ENCODE measurements around the gene LRCH4.
"Not testable (repeated sequence)": the region's sequence is repeated elsewhere in the genome, so short reads cannot be mapped to it uniquely, and the experiment has no call there.

DNA sequence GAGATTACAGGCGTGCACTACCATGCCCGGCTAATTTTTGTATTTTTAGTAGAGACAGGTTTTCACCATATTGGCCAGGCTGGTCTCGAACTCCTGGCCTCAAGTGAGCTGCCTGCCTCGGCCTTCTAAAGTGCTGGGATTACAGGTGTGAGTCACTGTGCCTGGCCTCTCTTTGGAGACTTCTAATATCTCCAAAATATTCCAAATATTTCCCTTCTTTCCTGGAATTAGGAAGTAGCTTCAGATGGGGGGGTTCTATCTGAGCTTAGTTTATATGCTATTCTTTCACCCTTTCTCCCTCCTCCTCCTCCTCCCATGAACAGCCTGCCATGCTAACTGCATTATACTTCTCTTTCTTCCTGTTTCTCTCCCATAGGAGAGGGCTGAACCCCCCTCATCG is 37.5 kb downstream of the LRCH4 start:
- TF ChIP-seq, protein P1, sequence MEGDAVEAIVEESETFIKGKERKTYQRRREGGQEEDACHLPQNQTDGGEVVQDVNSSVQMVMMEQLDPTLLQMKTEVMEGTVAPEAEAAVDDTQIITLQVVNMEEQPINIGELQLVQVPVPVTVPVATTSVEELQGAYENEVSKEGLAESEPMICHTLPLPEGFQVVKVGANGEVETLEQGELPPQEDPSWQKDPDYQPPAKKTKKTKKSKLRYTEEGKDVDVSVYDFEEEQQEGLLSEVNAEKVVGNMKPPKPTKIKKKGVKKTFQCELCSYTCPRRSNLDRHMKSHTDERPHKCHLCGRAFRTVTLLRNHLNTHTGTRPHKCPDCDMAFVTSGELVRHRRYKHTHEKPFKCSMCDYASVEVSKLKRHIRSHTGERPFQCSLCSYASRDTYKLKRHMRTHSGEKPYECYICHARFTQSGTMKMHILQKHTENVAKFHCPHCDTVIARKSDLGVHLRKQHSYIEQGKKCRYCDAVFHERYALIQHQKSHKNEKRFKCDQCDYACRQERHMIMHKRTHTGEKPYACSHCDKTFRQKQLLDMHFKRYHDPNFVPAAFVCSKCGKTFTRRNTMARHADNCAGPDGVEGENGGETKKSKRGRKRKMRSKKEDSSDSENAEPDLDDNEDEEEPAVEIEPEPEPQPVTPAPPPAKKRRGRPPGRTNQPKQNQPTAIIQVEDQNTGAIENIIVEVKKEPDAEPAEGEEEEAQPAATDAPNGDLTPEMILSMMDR (conservative IDR thresholded peaks at IDR 0.05), result not testable (repeated sequence)
- not testable (repeated sequence) for TF ChIP-seq ZFX (IDR thresholded peaks at IDR 0.05)

Data from C4-2B (cell line).